HEK293 (cell line): ENCODE data around the gene PAIP2.
A peak's percentile ranks its signal among the peaks of the same experiment; 100 is the strongest.

ENCODE experiments used
- CTCF ChIA-PET: fragments of 350-600 bp; formaldehyde crosslinking; extraction: SDS; loops from one replicate; lab custom pipeline; 2021; ENCODE audit warnings: antibody characterized with exemption; lab: Yijun Ruan, JAX
- POLR2A ChIA-PET: fragments of 300-600 bp; formaldehyde crosslinking; extraction: SDS; loops from one replicate; lab custom pipeline; 2020; ENCODE audit warnings: antibody characterized with exemption, inconsistent platforms; lab: Yijun Ruan, JAX
- H3K27ac ChIP-seq: fragments of 200-500 bp; sonication (Bioruptor generic); 2 replicates; pipeline ENCODE4 v1.5.1; 2014; ENCODE audit warnings: low read depth, low read length, control low read depth, inconsistent platforms; ENCODE audit errors: extremely low read depth
- H3K36me3 ChIP-seq, 2 experiments: fragments of 200-500 bp in 1 of 2; sonication (Bioruptor generic) in 1 of 2; 1 replicate in 1 of 2; 2 replicates in 1 of 2; pipeline ENCODE4 v1.5.1; 2014 to 2017; ENCODE audit warnings: inconsistent platforms in 2 of 2, low read length in 2 of 2; ENCODE audit not compliant: control insufficient read depth in 2 of 2, insufficient read depth in 1 of 2
- H3K4me1 ChIP-seq: fragments of 200-500 bp; sonication (Bioruptor generic); 2 replicates; pipeline ENCODE4 v1.5.1; 2014; ENCODE audit warnings: mild to moderate bottlenecking, low read length, inconsistent platforms; ENCODE audit not compliant: control insufficient read depth, insufficient read depth
- H3K4me3 ChIP-seq: 2 replicates; pipeline ENCODE4 v1.5.1; 2011; ENCODE audit warnings: low read depth, mild to moderate bottlenecking, control low read depth, low read length, moderate library complexity
- H3K9me3 ChIP-seq: fragments of 200-500 bp; sonication (Bioruptor generic); 2 replicates; pipeline ENCODE4 v1.5.1; 2014; ENCODE audit warnings: low read depth, low read length, inconsistent platforms; ENCODE audit not compliant: control insufficient read depth, insufficient read depth
- EGR2 ChIP-seq: fragments of 450-650 bp; formaldehyde crosslinking; IDR thresholded peaks from 2 replicates; pipeline ENCODE4 v1.5.1; 2016; ENCODE audit warnings: low read depth, missing biosample characterization, missing genetic modification characterization
- GLIS1 ChIP-seq: fragments of 450-650 bp; formaldehyde crosslinking; IDR thresholded peaks from 2 replicates; pipeline ENCODE4 v1.5.1; 2016; ENCODE audit warnings: missing biosample characterization, missing genetic modification characterization
- OVOL3 ChIP-seq: fragments of 450-650 bp; formaldehyde crosslinking; IDR thresholded peaks from 2 replicates; pipeline ENCODE4 v1.5.1; 2016; ENCODE audit warnings: missing biosample characterization, missing genetic modification characterization
- PATZ1 ChIP-seq: fragments of 450-650 bp; formaldehyde crosslinking; IDR thresholded peaks from 2 replicates; pipeline ENCODE4 v1.5.1; 2016; ENCODE audit warnings: missing biosample characterization, missing genetic modification characterization
- PRDM4 ChIP-seq: fragments of 450-650 bp; formaldehyde crosslinking; IDR thresholded peaks from 2 replicates; pipeline ENCODE4 v1.5.1; 2017; ENCODE audit warnings: missing biosample characterization, missing genetic modification characterization
- ZFHX2 ChIP-seq: fragments of 450-650 bp; formaldehyde crosslinking; conservative IDR thresholded peaks from 2 replicates; pipeline ENCODE4 v1.5.1; 2016; ENCODE audit warnings: missing biosample characterization, missing genetic modification characterization
- ZNF121 ChIP-seq: fragments of 450-650 bp; formaldehyde crosslinking; IDR thresholded peaks from 2 replicates; pipeline ENCODE4 v1.5.1; 2016; ENCODE audit warnings: missing biosample characterization, missing genetic modification characterization
- ZNF140 ChIP-seq: fragments of 450-650 bp; formaldehyde crosslinking; IDR thresholded peaks from 2 replicates; pipeline ENCODE4 v1.5.1; 2016; ENCODE audit warnings: missing biosample characterization, missing genetic modification characterization
- ZNF341 ChIP-seq: fragments of 450-650 bp; formaldehyde crosslinking; IDR thresholded peaks from 2 replicates; pipeline ENCODE4; 2016; ENCODE audit warnings: low read depth, missing biosample characterization, missing genetic modification characterization
- ZNF433 ChIP-seq: fragments of 450-650 bp; formaldehyde crosslinking; IDR thresholded peaks from 2 replicates; pipeline ENCODE4 v1.5.1; 2016; ENCODE audit warnings: missing biosample characterization, missing genetic modification characterization, low read depth
- ZNF513 ChIP-seq: fragments of 450-650 bp; IDR thresholded peaks from 2 replicates; pipeline ENCODE4 v1.5.1; 2018; ENCODE audit warnings: missing biosample characterization, missing genetic modification characterization
- ZNF621 ChIP-seq: fragments of 450-650 bp; formaldehyde crosslinking; IDR thresholded peaks from 2 replicates; pipeline ENCODE4 v1.5.1; 2017; ENCODE audit warnings: missing biosample characterization, missing genetic modification characterization
- ZNF785 ChIP-seq: fragments of 450-650 bp; formaldehyde crosslinking; IDR thresholded peaks from 2 replicates; pipeline ENCODE4 v1.5.1; 2016; ENCODE audit warnings: missing biosample characterization, missing genetic modification characterization
- ZNF791 ChIP-seq: fragments of 450-650 bp; formaldehyde crosslinking; IDR thresholded peaks from 2 replicates; pipeline ENCODE4 v1.5.1; 2016; ENCODE audit warnings: missing biosample characterization, missing genetic modification characterization
- ZSCAN23 ChIP-seq: fragments of 450-650 bp; formaldehyde crosslinking; IDR thresholded peaks from 2 replicates; pipeline ENCODE4 v1.5.1; 2016; ENCODE audit warnings: missing biosample characterization, missing genetic modification characterization
- TF ChIP-seq, protein P1 (sequence below): fragments of 450-650 bp; formaldehyde crosslinking; conservative IDR thresholded peaks from 2 replicates; pipeline ENCODE4 v1.5.1; 2016; ENCODE audit warnings: low read depth, missing biosample characterization, missing genetic modification characterization
- TF ChIP-seq, protein P2 (sequence below): fragments of 450-650 bp; formaldehyde crosslinking; IDR thresholded peaks from 2 replicates; pipeline ENCODE4 v1.5.1; 2017; ENCODE audit warnings: missing biosample characterization, missing genetic modification characterization
- TF ChIP-seq, protein P3 (sequence below): fragments of 450-650 bp; formaldehyde crosslinking; IDR thresholded peaks from 2 replicates; pipeline ENCODE4 v1.5.1; 2016; ENCODE audit warnings: missing biosample characterization, missing genetic modification characterization

PAIP2 gene

DNA sequence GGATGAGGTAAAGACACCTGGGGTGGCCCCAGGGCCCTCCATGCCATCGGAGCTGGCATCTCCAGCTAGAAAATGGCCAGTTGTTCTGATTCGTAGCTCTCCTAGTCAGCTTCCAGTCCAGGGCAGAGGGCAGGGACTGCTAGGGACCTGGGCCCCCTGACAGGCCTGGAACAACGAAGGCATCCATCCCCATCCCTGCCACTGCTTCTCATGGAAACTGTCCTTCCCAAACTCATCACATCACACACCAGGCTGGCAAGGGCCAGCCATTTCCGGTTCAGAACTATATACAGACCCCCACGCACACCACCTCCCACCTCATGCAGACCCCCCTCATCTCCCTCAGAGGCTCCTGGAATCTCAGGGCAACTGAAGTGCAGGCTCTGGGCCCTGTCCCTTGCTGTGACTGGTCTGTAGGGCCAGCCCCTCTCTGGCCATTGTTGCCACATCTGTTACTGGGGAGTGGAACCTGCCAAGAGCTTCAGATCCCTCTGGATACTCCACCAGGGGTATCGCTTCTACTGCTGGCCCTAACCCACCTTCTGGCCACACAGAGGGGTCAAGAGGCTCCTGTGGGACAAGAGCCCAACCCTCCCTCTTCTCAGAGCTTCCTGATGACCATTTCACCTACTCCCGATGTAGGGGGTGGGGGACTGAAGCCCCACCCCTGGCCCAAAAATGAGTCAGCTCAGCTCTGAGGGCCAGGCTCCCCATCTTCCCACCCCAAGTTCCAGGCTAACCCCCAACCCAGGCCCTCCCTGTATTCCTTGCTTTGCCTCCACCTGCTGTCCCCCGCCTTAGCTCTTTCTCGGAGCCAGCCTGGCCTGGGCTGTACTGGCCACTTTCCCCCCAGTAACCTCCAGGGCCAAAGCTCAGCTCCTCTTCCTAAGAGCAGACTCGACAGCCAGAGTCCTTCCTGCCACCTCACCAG lies 49.2 kb downstream of the PAIP2 start:
- H3K36me3 ChIP-seq, result no peaks in the 10 kb centered on the region
- ChIA-PET POLR2A (interaction anchor here (0.6 to 1.4 kb wide), 3 partner anchors 27 to 363 kb away, joined by 3 to 5 read pairs (median 4); partner anchors contain the start of gene PAIP2), CTCF (interaction anchor here (0.6 to 2.5 kb wide), 6 partner anchors 11 to 84 kb away, joined by 3 to 18 read pairs (median 3); no protein-coding TSS in a partner anchor)

DNA sequence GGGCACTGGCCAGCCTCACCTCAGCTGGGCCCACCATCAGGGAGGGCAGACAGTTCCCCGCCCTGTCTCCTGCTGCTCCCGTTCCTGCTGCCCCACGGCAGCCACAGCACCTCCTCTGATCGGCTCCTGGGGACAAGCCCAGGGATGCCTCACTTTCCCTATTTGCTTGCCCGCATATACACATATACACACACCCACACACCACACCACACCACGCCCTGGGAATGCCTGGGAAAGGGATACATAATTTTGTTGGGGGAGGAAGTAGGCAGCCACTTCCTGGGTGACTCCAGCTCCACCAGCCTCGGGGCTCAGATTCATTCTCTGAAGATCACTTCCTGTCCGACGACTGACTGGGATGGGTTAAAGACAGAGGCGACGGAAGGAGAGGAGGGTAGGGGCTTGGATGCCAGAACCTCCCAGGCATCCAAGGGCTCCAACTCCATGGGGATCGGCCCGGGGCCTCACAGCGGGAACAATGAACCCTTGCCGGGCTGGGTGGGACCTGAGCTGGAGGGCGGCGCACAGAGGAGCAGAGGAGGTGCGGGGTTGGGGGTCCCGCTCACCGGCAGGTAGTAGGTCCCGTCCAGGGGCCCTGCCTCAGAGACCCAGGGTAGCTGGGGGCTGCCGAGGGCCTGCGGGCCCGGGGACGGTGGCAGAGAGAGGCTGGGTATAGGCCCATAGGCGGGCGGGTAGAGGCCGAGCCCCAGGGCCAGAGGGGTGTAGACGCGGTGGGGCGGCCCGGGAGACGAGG lies 50.1 kb downstream of the PAIP2 start:
- Histone ChIP-seq H3K9me3 (no peaks in the 10 kb centered on the region), H3K36me3 (no peaks in the 10 kb centered on the region), H3K4me3 (no peak overlapping the region), H3K27ac (no peak overlapping the region; the same call in 1 of the 2 replicates), H3K4me1 (no peaks in the 10 kb centered on the region)
- CTCF ChIA-PET, result interaction anchor here (0.6 to 2.5 kb wide), 6 partner anchors 10 to 85 kb away, joined by 3 to 18 read pairs (median 3); no protein-coding TSS in a partner anchor
- POLR2A ChIA-PET, result interaction anchor here (0.7 to 1.4 kb wide), 2 partner anchors 28 to 50 kb away, joined by 3 to 5 read pairs; partner anchors contain the start of gene PAIP2
- TF ChIP-seq ZNF513 (tag by site-specific recombination) (no peak), ZFHX2 (tag by site-specific recombination) (peak; percentile 26; the same call in 1 of the 2 replicates), ZNF140 (no peak), EGR2 (tag by site-specific recombination) (peak; percentile 56; the same call in 1 of the 2 replicates), ZNF121 (tag by site-specific recombination) (no peak), ZNF341 (tag by site-specific recombination) (no peak), ZNF433 (no peak), ZNF791 (no peak), PRDM4 (tag by site-specific recombination) (no peak), PATZ1 (tag by site-specific recombination) (no peak), ZNF621 (tag by site-specific recombination) (no peak), ZNF785 (tag by site-specific recombination) (no peak), ZSCAN23 (tag by site-specific recombination) (no peak)
- TF ChIP-seq, protein P1, sequence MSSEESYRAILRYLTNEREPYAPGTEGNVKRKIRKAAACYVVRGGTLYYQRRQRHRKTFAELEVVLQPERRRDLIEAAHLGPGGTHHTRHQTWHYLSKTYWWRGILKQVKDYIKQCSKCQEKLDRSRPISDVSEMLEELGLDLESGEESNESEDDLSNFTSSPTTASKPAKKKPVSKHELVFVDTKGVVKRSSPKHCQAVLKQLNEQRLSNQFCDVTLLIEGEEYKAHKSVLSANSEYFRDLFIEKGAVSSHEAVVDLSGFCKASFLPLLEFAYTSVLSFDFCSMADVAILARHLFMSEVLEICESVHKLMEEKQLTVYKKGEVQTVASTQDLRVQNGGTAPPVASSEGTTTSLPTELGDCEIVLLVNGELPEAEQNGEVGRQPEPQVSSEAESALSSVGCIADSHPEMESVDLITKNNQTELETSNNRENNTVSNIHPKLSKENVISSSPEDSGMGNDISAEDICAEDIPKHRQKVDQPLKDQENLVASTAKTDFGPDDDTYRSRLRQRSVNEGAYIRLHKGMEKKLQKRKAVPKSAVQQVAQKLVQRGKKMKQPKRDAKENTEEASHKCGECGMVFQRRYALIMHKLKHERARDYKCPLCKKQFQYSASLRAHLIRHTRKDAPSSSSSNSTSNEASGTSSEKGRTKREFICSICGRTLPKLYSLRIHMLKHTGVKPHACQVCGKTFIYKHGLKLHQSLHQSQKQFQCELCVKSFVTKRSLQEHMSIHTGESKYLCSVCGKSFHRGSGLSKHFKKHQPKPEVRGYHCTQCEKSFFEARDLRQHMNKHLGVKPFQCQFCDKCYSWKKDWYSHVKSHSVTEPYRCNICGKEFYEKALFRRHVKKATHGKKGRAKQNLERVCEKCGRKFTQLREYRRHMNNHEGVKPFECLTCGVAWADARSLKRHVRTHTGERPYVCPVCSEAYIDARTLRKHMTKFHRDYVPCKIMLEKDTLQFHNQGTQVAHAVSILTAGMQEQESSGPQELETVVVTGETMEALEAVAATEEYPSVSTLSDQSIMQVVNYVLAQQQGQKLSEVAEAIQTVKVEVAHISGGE, result no peak
- TF ChIP-seq, protein P2, sequence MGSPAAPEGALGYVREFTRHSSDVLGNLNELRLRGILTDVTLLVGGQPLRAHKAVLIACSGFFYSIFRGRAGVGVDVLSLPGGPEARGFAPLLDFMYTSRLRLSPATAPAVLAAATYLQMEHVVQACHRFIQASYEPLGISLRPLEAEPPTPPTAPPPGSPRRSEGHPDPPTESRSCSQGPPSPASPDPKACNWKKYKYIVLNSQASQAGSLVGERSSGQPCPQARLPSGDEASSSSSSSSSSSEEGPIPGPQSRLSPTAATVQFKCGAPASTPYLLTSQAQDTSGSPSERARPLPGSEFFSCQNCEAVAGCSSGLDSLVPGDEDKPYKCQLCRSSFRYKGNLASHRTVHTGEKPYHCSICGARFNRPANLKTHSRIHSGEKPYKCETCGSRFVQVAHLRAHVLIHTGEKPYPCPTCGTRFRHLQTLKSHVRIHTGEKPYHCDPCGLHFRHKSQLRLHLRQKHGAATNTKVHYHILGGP (tag by site-specific recombination), result no peak
- TF ChIP-seq, protein P3, sequence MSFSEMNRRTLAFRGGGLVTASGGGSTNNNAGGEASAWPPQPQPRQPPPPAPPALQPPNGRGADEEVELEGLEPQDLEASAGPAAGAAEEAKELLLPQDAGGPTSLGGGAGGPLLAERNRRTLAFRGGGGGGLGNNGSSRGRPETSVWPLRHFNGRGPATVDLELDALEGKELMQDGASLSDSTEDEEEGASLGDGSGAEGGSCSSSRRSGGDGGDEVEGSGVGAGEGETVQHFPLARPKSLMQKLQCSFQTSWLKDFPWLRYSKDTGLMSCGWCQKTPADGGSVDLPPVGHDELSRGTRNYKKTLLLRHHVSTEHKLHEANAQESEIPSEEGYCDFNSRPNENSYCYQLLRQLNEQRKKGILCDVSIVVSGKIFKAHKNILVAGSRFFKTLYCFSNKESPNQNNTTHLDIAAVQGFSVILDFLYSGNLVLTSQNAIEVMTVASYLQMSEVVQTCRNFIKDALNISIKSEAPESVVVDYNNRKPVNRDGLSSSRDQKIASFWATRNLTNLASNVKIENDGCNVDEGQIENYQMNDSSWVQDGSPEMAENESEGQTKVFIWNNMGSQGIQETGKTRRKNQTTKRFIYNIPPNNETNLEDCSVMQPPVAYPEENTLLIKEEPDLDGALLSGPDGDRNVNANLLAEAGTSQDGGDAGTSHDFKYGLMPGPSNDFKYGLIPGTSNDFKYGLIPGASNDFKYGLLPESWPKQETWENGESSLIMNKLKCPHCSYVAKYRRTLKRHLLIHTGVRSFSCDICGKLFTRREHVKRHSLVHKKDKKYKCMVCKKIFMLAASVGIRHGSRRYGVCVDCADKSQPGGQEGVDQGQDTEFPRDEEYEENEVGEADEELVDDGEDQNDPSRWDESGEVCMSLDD (tag by site-specific recombination), result no peak

More for the DNA sequence above, 49.2 kb downstream of the PAIP2 start:
- no peak overlapping the region for H3K27ac ChIP-seq
- no peak overlapping the region for H3K4me3 ChIP-seq
- TF ChIP-seq OVOL3 (tag by site-specific recombination) (no peak), GLIS1 (tag by site-specific recombination) (0 out of 2 replicates have a peak, but pooled peaks have one; percentile 2)
- H3K9me3 ChIP-seq, result no peaks in the 10 kb centered on the region
- no peaks in the 10 kb centered on the region for H3K4me1 ChIP-seq
